ENCODE measurements around the gene ASIC3.

Gene ASIC3

GRCh38 chr7:151088856-151089699, 40.7 kb downstream of the ASIC3 start:
- no peak for DNase-seq

- DNase-seq: no peak
These were observed 41.8 kb downstream of the ASIC3 start for GRCh38 chr7:151089893-151090730.

GRCh38 chr7:151091003-151091402, 42.7 kb downstream of the ASIC3 start:
- no peak for DNase-seq

GRCh38 chr7:151091431-151091830, 43.1 kb downstream of the ASIC3 start:
- no peak for DNase-seq

GRCh38 chr7:151091988-151092387, 43.7 kb downstream of the ASIC3 start:
- no peak for DNase-seq

GRCh38 chr7:151093748-151094147, 45.4 kb downstream of the ASIC3 start:
- no peak for DNase-seq

- no peak for DNase-seq
These were observed 46.3 kb downstream of the ASIC3 start for GRCh38 chr7:151094675-151095074.

- DNase-seq: no peak
These were observed 46.9 kb downstream of the ASIC3 start for GRCh38 chr7:151095123-151095797.

GRCh38 chr7:151095828-151096475, 47.6 kb downstream of the ASIC3 start:
- DNase-seq: no peak

GRCh38 chr7:151099486-151100211, 51.3 kb downstream of the ASIC3 start:
- no peak for DNase-seq

GRCh38 chr7:151100921-151101320, 52.6 kb downstream of the ASIC3 start:
- DNase-seq: no peak

GRCh38 chr7:151101621-151102396, 53.5 kb downstream of the ASIC3 start:
- no peak for DNase-seq
